ENCODE results near the gene SAMD11.

Gene SAMD11

GRCh38 chr1:958823-959730 lies 35.4 kb downstream of the SAMD11 start, which contains the start of gene NOC2L:
Gene NOC2L, minus strand, starts transcription at chr1:959256. Its CDS starts 16 bp downstream, at chr1:959240.
- H3K4me2 ChIP-seq (ENCODE audit: low read length), result peak within 1 kb of the TSS; percentile 99
- no peaks in the 10 kb centered on the region for H3K9me3 ChIP-seq (ENCODE audit: control insufficient read depth, low read length)
- no peaks in the 10 kb centered on the region for H3K4me1 ChIP-seq
- H2AFZ ChIP-seq, result peak within 1 kb of the TSS; percentile 86
- no peaks in the 10 kb centered on the region for H3K27me3 ChIP-seq (ENCODE audit: control insufficient read depth, insufficient read depth, low read length)
- TF ChIP-seq CTCF (IDR thresholded peaks at IDR 0.05), result no peak
- no peaks in the 10 kb centered on the region for H3K36me3 ChIP-seq (ENCODE audit: control insufficient read depth, insufficient read depth, low read length)
- no peak within 1 kb of the TSS for H3K27ac ChIP-seq
- H3K79me2 ChIP-seq, result no peaks in the 10 kb centered on the region
- peak within 1 kb of the TSS; percentile 2 for H3K9ac ChIP-seq
- H3K4me3 ChIP-seq (ENCODE audit: low read depth, low read length), result peak within 1 kb of the TSS; percentile 98

GRCh38 chr1:959731-960362 lies 36.1 kb downstream of the SAMD11 start:
- Histone ChIP-seq H3K4me1 (no peaks in the 10 kb centered on the region), H3K4me2 (ENCODE audit: low read length) (peak overlapping the region; percentile 57), H3K4me3 (ENCODE audit: low read depth, low read length) (peak overlapping the region; percentile 37), H3K27ac (no peak overlapping the region), H3K36me3 (ENCODE audit: control insufficient read depth, insufficient read depth, low read length) (no peaks in the 10 kb centered on the region), H3K9ac (no peak overlapping the region), H2AFZ (peak overlapping the region; percentile 56), H3K9me3 (ENCODE audit: control insufficient read depth, low read length) (no peaks in the 10 kb centered on the region), H3K27me3 (ENCODE audit: control insufficient read depth, insufficient read depth, low read length) (no peaks in the 10 kb centered on the region), H3K79me2 (no peaks in the 10 kb centered on the region)
- no peak for TF ChIP-seq CTCF (IDR thresholded peaks at IDR 0.05)

DNA sequence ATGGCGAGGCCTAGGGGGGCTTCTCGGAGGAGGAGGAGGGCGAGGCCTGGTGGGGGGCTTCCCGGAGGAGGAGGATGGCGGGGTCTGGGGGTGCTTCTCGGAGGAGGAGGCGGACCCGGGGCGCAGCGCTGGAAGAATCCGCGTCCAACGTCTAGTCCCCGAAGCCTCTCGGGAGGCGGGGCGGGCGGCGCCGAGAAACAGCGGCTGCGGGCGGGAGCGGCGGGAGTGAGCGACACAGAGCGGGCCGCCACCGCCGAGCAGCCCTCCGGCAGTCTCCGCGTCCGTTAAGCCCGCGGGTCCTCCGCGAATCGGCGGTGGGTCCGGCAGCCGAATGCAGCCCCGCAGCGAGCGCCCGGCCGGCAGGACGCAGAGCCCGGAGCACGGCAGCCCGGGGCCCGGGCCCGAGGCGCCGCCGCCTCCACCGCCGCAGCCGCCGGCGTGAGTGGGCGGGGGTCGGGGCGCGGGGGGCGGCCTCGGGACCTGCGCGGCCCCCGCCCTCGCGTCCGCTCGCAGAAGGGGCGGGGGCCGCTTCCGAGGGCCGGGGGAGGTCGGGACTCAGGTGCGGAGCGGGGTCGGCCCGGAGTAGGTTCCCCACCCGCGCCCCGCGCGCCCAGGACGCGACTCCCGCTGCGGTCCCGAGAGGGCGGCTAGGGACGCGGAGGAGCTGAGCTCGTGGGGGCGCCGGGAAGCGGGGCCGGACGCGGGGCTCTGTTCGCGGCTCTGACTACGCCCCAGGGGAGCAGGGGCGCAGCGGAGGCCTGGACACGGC lies 36.8 kb downstream of the SAMD11 start, which contains the start of gene KLHL17:
KLHL17 (plus strand) TSS at position 222 of the 769 bp plus-strand sequence; CDS start at position 332, 110 bp downstream.
- Histone ChIP-seq H3K4me1 (no peaks in the 10 kb centered on the region), H3K27ac (no peak within 1 kb of the TSS), H2AFZ (peak within 1 kb of the TSS; percentile 56), H3K36me3 (ENCODE audit: control insufficient read depth, insufficient read depth, low read length) (no peaks in the 10 kb centered on the region), H3K4me3 (ENCODE audit: low read depth, low read length) (peak within 1 kb of the TSS; percentile 37), H3K9me3 (ENCODE audit: control insufficient read depth, low read length) (no peaks in the 10 kb centered on the region), H3K4me2 (ENCODE audit: low read length) (peak within 1 kb of the TSS; percentile 99), H3K27me3 (ENCODE audit: control insufficient read depth, insufficient read depth, low read length) (no peaks in the 10 kb centered on the region), H3K79me2 (no peaks in the 10 kb centered on the region), H3K9ac (no peak within 1 kb of the TSS)
- TF ChIP-seq CTCF (IDR thresholded peaks at IDR 0.05), result no peak

DNA sequence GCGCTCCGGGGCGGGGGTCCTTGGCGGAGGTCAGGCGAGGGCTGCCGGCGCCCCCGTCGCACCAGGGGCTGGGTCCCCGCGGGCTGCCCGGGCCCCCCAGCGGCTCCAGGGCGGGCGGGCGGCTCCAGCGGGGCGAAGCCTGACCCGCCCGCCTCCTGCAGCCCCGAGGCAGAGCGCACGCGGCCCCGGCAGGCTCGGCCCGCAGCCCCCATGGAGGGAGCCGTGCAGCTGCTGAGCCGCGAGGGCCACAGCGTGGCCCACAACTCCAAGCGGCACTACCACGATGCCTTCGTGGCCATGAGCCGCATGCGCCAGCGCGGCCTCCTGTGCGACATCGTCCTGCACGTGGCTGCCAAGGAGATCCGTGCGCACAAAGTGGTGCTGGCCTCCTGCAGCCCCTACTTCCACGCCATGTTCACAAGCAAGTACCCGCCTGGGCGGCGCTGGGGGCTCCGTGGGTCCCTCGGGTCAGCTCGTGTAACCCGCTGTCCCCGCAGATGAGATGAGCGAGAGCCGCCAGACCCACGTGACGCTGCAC lies 37.5 kb downstream of the SAMD11 start:
- Histone ChIP-seq H3K9ac (no peak overlapping the region), H3K27me3 (ENCODE audit: control insufficient read depth, insufficient read depth, low read length) (no peaks in the 10 kb centered on the region), H3K4me2 (ENCODE audit: low read length) (peak overlapping the region; percentile 68), H3K27ac (no peak overlapping the region), H3K4me3 (ENCODE audit: low read depth, low read length) (peak overlapping the region; percentile 11), H2AFZ (no peak overlapping the region), H3K79me2 (no peaks in the 10 kb centered on the region), H3K4me1 (no peaks in the 10 kb centered on the region), H3K36me3 (ENCODE audit: control insufficient read depth, insufficient read depth, low read length) (no peaks in the 10 kb centered on the region), H3K9me3 (ENCODE audit: control insufficient read depth, low read length) (no peaks in the 10 kb centered on the region)
- no peak for TF ChIP-seq CTCF (IDR thresholded peaks at IDR 0.05)

Measured in parathyroid adenoma (tissue), 2 donors.